Uterus (tissue), 2 donors: ENCODE data around the gene ABHD6.

ENCODE experiments used
- POLR2A ChIP-seq, 2 donors: fragments of 450-650 bp; IDR thresholded peaks; one replicate each; pipeline ENCODE4 v1.6.1; 2016; ENCODE audit warnings: antibody characterized with exemption in 2 of 2, mild to moderate bottlenecking in 1 of 2, moderate library complexity in 1 of 2
- TF ChIP-seq, protein P1 (sequence below), 4 experiments: fragments of 200-600 bp in 2 of 4; fragments of 450-650 bp in 2 of 4; sonication (generic) in 2 of 4; IDR thresholded peaks; one replicate each; pipeline ENCODE4 v1.5.1; 2016 to 2019; ENCODE audit warnings: antibody characterized with exemption in 4 of 4, mild to moderate bottlenecking in 2 of 4, moderate library complexity in 1 of 4

- no peak for TF ChIP-seq POLR2A (IDR thresholded peaks at IDR 0.05)
- TF ChIP-seq, protein P1, sequence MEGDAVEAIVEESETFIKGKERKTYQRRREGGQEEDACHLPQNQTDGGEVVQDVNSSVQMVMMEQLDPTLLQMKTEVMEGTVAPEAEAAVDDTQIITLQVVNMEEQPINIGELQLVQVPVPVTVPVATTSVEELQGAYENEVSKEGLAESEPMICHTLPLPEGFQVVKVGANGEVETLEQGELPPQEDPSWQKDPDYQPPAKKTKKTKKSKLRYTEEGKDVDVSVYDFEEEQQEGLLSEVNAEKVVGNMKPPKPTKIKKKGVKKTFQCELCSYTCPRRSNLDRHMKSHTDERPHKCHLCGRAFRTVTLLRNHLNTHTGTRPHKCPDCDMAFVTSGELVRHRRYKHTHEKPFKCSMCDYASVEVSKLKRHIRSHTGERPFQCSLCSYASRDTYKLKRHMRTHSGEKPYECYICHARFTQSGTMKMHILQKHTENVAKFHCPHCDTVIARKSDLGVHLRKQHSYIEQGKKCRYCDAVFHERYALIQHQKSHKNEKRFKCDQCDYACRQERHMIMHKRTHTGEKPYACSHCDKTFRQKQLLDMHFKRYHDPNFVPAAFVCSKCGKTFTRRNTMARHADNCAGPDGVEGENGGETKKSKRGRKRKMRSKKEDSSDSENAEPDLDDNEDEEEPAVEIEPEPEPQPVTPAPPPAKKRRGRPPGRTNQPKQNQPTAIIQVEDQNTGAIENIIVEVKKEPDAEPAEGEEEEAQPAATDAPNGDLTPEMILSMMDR (IDR thresholded peaks at IDR 0.05): no peak
Measured at GRCh38 chr3:58214484-58215316, 22.9 kb upstream of the ABHD6 start.
